CD4-positive, alpha-beta T cell treated with Interleukin-17A for 1 hour (primary cell): ENCODE results near the gene DCP1B.
A peak's percentile ranks its signal among the peaks of the same experiment; 100 is the strongest.

Experiments used
- DNase-seq: peaks from one replicate; pipeline ENCODE4 v3.0.0-alpha.2; 2020

The DCP1B gene

DNA sequence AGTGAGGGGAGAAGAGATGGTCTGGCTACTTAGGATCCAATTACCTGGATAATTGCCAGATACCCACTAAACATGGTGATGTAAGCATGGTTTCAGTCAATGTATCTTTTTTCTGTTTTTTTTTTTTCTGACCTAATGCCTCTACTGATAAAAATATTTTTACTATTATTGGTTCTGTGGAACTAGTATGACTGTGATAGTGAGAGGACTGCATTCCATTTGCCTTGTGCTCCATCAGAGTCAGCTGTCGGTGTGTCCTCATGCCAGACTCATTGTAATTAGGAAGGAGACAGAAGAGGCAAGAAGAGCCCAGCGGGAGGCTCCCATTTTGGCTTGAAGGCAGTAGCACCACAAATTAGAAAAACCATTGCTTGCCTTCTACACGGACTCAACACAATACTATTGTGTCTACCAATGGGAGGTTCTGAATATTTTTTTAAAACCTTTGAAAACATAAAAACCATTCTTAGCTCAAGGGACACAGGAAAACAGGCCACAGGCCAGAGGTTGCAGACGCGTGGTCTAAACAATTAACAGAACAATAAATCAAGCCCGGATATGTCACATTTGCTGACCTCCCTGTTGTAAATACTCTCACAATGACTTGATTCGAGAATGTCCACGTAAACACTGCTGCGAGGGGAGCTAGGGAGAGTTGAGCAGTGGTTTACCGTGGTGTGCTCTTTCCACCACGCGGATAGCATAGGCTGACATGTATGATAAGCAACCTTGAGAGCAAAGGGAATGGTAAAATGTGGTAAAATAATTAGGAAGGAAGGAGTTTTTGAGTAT lies 13.5 kb upstream of the DCP1B start:
- DNase-seq = no peak

DNA sequence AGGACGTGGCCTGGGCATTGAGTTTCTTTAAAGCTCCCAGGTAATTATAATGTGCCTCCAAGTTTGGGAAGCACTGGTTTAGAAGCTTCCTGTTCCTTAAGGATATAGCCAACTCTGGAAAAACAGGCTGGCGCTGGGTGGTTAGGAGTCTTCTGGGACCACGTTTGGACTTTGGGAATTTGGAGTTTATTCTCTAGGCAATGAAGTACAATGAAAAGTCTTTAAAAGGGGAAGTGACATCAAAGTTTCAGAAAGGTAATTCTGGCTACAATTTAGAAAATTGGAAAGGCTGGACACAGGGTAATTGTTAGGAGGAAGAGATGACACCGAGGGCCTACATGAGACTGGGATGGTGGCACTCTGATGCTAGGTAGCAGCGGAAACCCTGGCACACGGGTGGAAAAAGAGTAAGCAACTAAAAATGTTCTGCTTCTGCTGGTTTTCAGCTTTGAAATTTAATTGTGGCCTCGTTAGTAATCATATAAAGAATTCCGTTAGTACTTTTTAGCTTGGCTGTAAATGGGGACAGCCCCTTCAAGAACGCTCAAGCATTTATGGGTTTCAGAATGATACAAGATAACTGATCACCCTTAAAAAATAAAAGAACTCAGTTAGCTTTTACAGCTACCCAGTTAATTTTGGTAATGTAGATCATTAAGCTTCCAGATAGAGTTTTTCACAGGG lies 12.7 kb upstream of the DCP1B start:
- no peak for DNase-seq

- no peak for DNase-seq
These were observed 10.0 kb upstream of the DCP1B start for GRCh38 chr12:2014231-2014630.

DNA sequence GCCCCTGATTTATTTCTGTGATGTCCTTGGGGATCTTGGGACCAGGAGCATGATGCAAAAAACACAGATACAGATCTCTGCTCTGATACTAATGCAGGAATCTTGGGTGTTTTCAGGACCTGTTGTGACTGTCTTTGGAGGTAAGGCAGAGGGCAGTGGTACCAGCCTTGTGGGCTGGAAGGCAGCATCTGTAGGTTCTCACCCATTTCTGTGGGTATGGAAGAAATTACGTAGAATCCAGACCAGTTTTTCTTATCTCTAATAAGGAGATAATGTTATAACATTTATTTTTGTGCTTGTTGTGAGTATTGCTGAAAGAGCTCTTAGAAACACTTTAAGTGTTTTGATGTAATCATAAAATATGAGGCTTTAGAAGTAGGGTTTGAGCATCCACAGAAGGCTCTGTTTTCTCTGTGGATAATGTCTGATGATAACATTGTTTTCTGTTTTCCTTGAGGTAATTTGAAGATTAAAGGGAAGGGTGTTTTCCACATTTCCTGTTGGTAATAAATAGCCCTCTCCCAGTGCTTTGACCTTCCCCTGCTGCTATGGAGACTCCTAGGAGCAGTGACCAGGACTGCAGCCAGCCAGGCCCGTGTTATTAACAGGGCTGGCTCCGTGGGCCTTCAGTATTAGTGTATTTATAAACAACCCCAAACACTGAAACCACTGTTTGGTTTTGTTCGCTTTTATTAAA lies 9.4 kb upstream of the DCP1B start:
- DNase-seq = no peak

DNA sequence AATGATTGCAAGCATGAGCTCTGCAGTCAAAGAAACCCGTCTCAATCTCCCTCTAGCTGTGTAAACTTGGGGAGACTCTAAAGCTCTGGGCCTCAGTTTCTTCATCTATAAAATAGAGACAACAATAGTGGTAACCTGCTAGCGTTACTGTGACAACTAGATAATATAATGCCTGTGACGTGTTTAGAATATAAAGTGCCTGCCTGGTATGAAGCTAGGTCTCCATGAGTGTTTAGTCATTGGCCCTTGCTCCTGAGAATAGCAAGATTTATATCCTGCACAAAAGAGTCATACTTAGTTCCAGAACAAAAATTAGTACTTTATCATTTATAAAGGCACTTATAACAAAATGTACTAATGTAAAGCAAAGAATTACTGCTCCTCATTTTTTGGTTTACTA lies 8.8 kb upstream of the DCP1B start:
- no peak for DNase-seq

- no peak for DNase-seq
These were observed 7.7 kb upstream of the DCP1B start for GRCh38 chr12:2011643-2012607.

- DNase-seq = peak; percentile 22
These were observed 5.4 kb upstream of the DCP1B start for GRCh38 chr12:2009623-2010022.

- DNase-seq = no peak
These were observed 4.4 kb upstream of the DCP1B start for GRCh38 chr12:2008677-2009076.

DNA sequence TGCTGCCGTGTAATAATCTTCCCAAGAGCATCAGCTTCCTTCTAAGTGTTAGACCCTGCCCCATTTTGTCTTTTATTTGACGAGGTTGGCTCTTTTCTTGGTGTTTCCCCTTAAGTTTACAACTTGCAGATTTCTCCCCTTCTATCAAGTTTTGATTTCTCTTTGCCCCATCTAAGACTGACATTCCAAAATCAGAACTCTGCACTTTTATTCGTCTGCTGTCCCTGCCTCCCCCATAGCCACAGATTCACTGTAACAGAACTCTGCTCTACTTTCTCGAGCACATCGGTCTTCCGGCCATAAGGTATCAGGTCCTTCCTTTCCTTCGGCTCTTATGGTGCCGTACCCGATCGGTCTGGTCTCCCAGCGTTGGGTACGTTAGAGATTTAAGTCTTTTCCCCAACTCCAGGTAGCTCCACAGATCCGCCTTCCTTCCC lies 563 bp downstream of the DCP1B start:
- DNase-seq = no peak

DNA sequence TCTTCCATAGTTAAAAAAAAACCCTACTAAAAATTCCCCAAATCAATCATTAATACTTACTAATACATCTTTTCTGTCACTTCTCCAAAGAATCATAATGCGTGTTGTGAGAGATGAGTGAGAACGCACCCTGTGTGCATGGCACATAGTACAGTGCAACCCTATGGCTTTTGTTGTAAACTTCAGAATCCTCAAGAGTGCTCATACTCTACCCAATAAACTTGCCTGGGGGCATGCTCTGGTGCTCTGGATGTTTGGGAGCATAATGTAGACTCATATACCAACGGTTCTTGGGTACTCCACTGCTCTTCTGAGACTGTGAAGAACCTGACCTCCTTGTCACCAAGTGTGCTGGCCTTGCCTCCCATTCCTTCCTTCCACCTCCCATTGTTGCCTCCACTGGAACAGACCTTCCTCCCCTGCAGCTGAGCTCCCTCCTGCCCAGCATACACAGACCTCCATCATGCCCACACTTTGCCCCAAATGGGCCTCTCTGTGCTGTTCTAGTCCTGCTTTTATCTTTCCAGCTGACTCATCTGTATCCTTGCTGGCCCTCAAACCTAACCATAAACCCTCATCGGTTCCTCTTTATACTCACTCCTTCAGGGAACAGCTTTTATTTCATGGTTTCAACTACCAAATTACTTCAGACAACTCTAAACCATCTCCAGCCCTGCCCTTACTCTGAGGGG lies 8.9 kb downstream of the DCP1B start:
- no peak for DNase-seq

DNA sequence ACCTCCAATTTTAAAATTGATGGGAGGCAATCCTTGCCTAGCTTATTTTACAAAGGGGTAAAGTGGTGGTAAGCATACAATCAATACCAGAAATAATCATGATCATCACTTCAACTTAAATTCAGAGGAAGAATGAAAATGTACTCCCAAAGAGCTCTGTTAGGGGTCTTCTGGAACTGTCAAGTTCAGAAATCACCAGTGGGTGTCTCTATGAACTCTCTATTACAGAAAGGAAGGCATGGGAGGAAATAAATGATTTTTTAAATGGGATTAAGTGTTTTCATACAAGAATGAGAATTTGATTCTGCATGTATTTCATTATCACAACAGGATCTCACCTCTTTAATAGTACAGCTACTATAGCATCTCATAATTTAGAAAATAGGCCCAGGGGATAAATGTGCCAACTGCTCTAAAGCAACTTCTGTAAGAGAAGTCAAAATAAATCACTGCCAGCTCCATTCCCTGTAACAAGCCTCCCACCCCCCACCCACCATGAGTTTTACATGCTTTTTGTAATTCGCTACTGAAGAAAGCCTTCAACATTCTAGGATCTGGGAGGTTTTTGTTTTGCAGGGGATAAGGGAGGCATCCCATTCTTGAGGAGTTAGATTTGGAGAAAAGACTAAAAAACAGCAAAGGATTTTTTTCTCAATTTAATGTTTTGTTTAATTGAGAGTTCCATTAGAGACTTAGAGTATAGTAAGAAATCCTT lies 9.7 kb downstream of the DCP1B start:
- no peak for DNase-seq

- peak; percentile 67 for DNase-seq
These were observed 10.3 kb downstream of the DCP1B start for GRCh38 chr12:1993871-1994371.

DNA sequence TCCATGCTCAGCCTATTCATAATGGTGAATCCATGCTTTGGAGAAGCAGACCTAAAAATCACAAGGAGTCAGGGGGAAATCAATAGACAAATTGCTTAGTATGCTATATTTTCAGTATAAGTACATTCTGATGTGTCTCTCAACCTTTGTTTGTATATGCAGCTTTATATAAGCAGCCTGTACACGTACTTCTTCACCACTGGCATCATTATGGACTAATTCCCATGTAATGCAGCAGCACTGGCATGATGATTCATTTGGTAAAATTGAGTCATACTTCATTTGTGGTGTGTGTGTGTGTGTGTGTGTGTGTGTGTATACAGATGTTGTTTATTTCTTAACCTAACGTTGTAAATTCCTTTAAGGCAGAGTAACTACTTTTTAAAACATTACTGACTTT lies 10.9 kb downstream of the DCP1B start:
- peak; percentile 42 for DNase-seq

DNA sequence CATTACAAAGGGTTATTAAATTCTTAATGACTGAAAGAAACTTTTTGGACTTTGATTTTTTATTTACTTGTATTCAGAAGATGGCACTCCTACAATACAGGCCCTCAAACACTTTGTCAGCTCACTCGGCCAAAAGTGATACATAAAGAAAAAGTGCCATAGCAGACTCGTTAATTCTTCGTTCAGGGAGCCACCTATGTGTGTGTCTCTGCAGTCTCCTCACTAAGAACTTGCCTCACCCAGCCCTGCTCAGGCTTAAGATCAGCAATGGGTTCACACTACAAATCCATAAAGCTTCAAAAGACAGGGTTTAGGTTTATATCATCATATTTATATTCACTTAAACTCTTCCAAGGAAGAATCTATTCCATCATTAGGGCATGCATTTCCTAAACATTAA lies 11.5 kb downstream of the DCP1B start:
- DNase-seq = no peak

DNA sequence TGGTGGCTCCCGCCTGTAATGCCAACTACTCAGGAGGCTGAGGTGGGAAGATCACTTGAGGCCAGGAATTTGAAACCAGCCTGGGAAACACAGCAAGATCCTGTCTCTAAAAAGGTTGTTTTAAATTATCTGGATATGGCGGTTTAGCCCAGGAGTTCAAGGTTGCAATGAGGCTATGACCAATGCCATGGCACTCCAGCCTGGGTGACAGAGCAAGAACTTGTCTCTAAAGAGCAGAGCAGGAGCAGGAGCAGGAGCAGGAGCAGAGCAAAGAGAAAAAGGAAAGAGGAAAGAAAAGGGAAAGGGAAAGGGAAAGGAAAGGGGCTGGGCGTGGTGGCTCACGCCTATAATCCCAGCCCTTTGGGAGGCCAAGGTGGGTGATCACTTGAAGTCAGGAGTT lies 15.1 kb downstream of the DCP1B start:
- DNase-seq = no peak

DNA sequence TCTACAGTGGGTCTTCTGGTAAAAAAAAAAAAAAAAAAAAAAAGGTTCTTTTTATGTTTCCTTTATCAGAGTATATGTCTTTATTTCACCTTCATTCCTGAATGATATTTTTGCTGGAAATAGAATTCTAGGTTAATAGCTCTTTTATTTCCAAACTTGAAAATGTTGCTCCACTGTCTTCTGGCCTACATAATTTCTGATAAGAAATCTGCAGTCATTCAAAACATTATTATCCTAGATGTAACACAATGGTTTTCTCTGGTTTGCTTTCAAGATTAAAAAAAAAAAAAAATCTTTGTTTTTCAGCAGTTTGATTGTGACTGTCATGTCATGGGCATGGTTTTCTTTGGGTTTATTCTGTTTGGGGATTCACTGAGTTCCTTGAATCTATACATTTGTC lies 19.5 kb downstream of the DCP1B start:
- no peak for DNase-seq

DNA sequence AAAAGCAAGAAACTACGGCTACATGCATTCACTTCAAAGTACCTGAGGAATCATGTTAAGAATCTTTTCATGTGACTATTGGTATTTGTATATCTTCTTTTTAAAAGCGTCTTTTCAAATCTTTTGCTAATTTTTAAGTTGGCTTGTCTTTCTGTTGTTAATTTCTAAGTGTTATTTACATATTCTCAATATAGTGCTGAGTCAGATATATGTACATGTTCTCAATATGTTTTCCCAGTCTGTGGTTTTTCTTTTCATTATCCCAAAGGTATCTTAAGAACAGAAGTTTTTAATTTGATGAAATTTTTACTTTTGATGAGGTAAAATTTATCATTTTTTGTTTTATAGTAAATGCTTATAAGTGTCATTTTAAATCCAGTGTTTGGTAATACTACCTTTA lies 24.0 kb downstream of the DCP1B start:
- DNase-seq = no peak

DNA sequence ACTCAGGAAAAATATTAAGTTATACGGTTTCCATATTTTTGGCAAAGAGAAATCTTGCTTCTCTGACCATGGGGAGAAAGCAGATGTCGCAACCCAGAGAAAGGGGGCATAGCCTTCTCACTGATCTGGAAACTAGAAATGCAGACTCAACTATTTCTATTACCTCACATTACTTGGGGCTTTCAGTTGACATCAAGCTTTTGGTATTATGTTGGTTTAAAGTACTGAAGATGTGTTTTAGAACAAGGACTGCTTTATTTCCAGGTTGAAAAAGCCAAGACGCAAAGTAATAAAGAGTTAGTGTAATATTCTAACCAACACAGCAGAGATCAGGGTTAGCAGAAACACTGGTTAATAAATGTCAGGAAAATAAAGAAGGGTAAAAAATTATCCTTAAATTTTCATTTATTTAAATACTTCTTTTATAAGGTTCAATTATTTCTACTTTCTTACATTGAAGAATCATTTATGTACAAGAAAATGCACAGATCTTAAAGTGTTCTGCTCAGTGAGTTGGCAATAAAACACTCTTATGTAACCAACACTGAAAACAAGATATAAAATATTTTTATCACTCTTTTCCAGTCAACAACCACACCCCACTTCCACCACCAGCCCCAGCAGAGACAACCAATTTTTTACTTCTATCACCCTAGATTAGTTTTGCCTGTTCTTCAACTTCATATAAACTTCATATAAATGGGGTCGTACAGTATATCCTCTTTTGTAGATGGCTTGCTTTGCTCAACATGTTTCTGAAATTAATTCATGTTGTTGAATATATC lies 26.0 kb downstream of the DCP1B start:
- no peak for DNase-seq

DNA sequence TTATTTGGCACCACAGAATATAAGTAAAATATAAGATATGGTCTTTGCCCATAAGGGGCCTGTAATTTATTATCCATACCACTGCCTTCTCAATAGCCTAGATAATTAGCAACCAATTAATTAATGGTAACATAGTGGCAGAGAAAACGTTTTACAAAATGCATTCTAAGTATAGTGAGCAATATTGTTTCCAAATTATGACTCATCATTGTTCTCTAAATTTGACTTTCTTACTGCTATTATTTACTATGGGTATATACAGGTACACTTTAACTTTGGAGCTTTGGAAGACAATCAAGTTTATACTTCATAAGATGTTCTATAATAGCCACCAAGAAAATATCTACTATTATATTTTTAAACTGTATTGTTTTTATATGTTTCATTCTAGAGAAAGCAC lies 26.7 kb downstream of the DCP1B start:
- DNase-seq = no peak

- DNase-seq = no peak
These were observed 27.1 kb downstream of the DCP1B start for GRCh38 chr12:1977109-1977508.
